GM12878 (cell line): ENCODE measurements around the gene MSL3B.

Experiments
- ATAC-seq: fragments of 200-7000 bp; cut with Tn5 transposase; 3 replicates; pipeline ENCODE4 v1.9.1; 2020; ENCODE audit warnings: mild to moderate bottlenecking, moderate library complexity
- BruUV-seq: library from RNA; stranded (reverse); fragments of 400-500 nt; replicated peaks from 2 replicates; lab custom pipeline; 2021; lab: Mats Ljungman, UMichigan
- CTCF ChIA-PET: fragments of 300-600 bp; sonication (Branson Sonifier 250); formaldehyde crosslinking; extraction: SDS; loops from one replicate; lab custom pipeline; 2021; ENCODE audit warnings: inconsistent platforms; lab: Yijun Ruan, JAX
- POLR2A ChIA-PET: fragments of 350-600 bp; formaldehyde crosslinking; extraction: SDS; loops from one replicate; lab custom pipeline; 2021; ENCODE audit warnings: inconsistent platforms; lab: Charles Lee
- RAD21 ChIA-PET: fragments of 300-600 bp; sonication (Branson Sonifier 250); formaldehyde crosslinking; loops from one replicate; lab custom pipeline; 2023; ENCODE audit warnings: antibody characterized with exemption; ENCODE audit not compliant: unreplicated experiment; lab: Charles Lee
- SMC1A ChIA-PET: fragments of 300-600 bp; sonication (Branson Sonifier 250); formaldehyde crosslinking; loops from one replicate; lab custom pipeline; 2023; ENCODE audit not compliant: unreplicated experiment, uncharacterized antibody; lab: Charles Lee
- DNase-seq: peaks from one replicate; pipeline ENCODE4 v3.0.0-alpha.2; 2011; ENCODE audit warnings: low read depth, low spot score
- FAIRE-seq: peaks from 3 replicates; lab custom pipeline; 2011; peaks lifted over from hg19 to GRCh38; lab: Jason Lieb, UNC
- H2AFZ ChIP-seq: 2 replicates; pipeline ENCODE4 v1.6.0; 2011; ENCODE audit warnings: low read depth, low read length, control low read depth; ENCODE audit not compliant: control insufficient read depth
- H3K27ac ChIP-seq: 2 replicates; pipeline ENCODE4 v1.5.1; 2011; ENCODE audit warnings: control low read depth; ENCODE audit not compliant: control insufficient read depth, insufficient read depth
- H3K27me3 ChIP-seq, 2 experiments: replicated peaks in 1 of 2; 2 replicates each; pipeline versions ENCODE4 v1.6.0 to v1.6.1; 2011; ENCODE audit warnings: low read length in 1 of 2; ENCODE audit not compliant: control insufficient read depth in 2 of 2, insufficient read depth in 2 of 2
- H3K36me3 ChIP-seq, 2 experiments: 2 replicates each; pipeline ENCODE4 v1.5.1; 2011; ENCODE audit warnings: low read length in 1 of 2; ENCODE audit not compliant: control insufficient read depth in 2 of 2, insufficient read depth in 2 of 2
- H3K4me1 ChIP-seq: 2 replicates; pipeline ENCODE4 v1.6.1; 2011; ENCODE audit warnings: mild to moderate bottlenecking, low read length, moderate library complexity, mixed read lengths; ENCODE audit not compliant: control insufficient read depth, insufficient read depth
- H3K4me2 ChIP-seq: 2 replicates; pipeline ENCODE4 v1.6.0; 2011; ENCODE audit warnings: control low read depth; ENCODE audit not compliant: control insufficient read depth, insufficient read depth
- H3K4me3 ChIP-seq: fragments of 200-600 bp; sonication (generic); 2 replicates; pipeline ENCODE4 v1.5.1; 2016
- H3K79me2 ChIP-seq: 2 replicates; pipeline ENCODE4 v1.6.0; 2011; ENCODE audit warnings: low read length; ENCODE audit not compliant: control insufficient read depth, insufficient read depth
- H3K9ac ChIP-seq: 2 replicates; pipeline ENCODE4 v1.8.0; 2011; ENCODE audit warnings: low read length, control low read depth, mixed read lengths; ENCODE audit not compliant: control insufficient read depth, insufficient read depth
- H3K9me3 ChIP-seq: replicated peaks from 3 replicates; pipeline ENCODE4 v1.5.1; 2011; ENCODE audit warnings: mild to moderate bottlenecking, low read length; ENCODE audit not compliant: control insufficient read depth, insufficient read depth
- H4K20me1 ChIP-seq: 2 replicates; pipeline ENCODE4 v1.6.0; 2011; ENCODE audit not compliant: control insufficient read depth, insufficient read depth
- CBX3 ChIP-seq: fragments of 200-600 bp; sonication (generic); IDR thresholded peaks from 2 replicates; pipeline ENCODE4 v1.6.1; 2016; ENCODE audit warnings: low read depth, borderline replicate concordance
- CHD4 ChIP-seq: fragments of 200-600 bp; sonication (generic); IDR thresholded peaks from 2 replicates; pipeline ENCODE4 v1.6.1; 2016; ENCODE audit warnings: mild to moderate bottlenecking
- GATAD2B ChIP-seq: fragments of 450-650 bp; conservative IDR thresholded peaks from 2 replicates; pipeline ENCODE4 v1.6.1; 2017; ENCODE audit warnings: low read depth, mild to moderate bottlenecking, moderate library complexity
- IKZF2 ChIP-seq, 2 experiments: fragments of 450-650 bp; IDR thresholded peaks; 2 replicates each; pipeline ENCODE4 v1.6.1; 2017; ENCODE audit warnings: mild to moderate bottlenecking in 2 of 2, moderate library complexity in 2 of 2
- IRF4 ChIP-seq: IDR thresholded peaks from 2 replicates; pipeline ENCODE4 v1.6.1; 2011; ENCODE audit warnings: low read depth, low read length
- NR2C1 ChIP-seq: fragments of 450-650 bp; IDR thresholded peaks from 2 replicates; pipeline ENCODE4 v1.6.1; 2017; ENCODE audit warnings: antibody characterized with exemption, mild to moderate bottlenecking, moderate library complexity
- PAX8 ChIP-seq: fragments of 450-650 bp; IDR thresholded peaks from 2 replicates; pipeline ENCODE4 v1.6.1; 2017; ENCODE audit warnings: mild to moderate bottlenecking, moderate library complexity
- POLR2A ChIP-seq: IDR thresholded peaks from 2 replicates; pipeline ENCODE4 v1.6.1; 2011; ENCODE audit warnings: low read depth, mild to moderate bottlenecking, low read length
- RB1 ChIP-seq: fragments of 450-650 bp; formaldehyde crosslinking; IDR thresholded peaks from 2 replicates; pipeline ENCODE4 v1.6.1; 2017; ENCODE audit warnings: mild to moderate bottlenecking, borderline replicate concordance
- SMC3 ChIP-seq: IDR thresholded peaks from 2 replicates; pipeline ENCODE4 v1.6.1; 2011; ENCODE audit warnings: low read length, improper control_type of control experiment, borderline replicate concordance
- YY1 ChIP-seq: IDR thresholded peaks from 2 replicates; pipeline ENCODE4 v1.6.1; 2011; ENCODE audit warnings: low read depth, mild to moderate bottlenecking, low read length
- ZNF24 ChIP-seq: fragments of 450-650 bp; IDR thresholded peaks from 2 replicates; pipeline ENCODE4 v1.6.1; 2017; ENCODE audit warnings: antibody characterized with exemption, mild to moderate bottlenecking
- ZNF274 ChIP-seq: IDR thresholded peaks from one replicate; pipeline ENCODE4 v1.8.0; 2011; ENCODE audit not compliant: insufficient read length, insufficient read depth
- ZNF384 ChIP-seq: IDR thresholded peaks from 2 replicates; pipeline ENCODE4 v1.6.1; 2012; ENCODE audit warnings: low read depth, mild to moderate bottlenecking, low read length, improper control_type of control experiment, borderline replicate concordance
- WGBS: methylation state at CpG from one replicate; pipeline ENCODE4 v1.1.6; 2016; ENCODE audit warnings: low lambda C conversion rate; ENCODE audit not compliant: insufficient replicate concordance, insufficient coverage; ENCODE audit errors: missing lambda C conversion rate; 5-methylcytosine and 5-hydroxymethylcytosine counted together
- in situ Hi-C: fragments of 300-500 bp; cut with MboI; formaldehyde crosslinking; loops from 9 replicates; pipeline ENCODE4 v1.14.3; 2018; ENCODE audit warnings: mixed read lengths
- intact Hi-C: fragments of 100-400 bp; cut with micrococcal nuclease; formaldehyde crosslinking; loops from one replicate; pipeline ENCODE4 v1.14.2; 2022; ENCODE audit not compliant: unreplicated experiment
- TF ChIP-seq, protein P1 (sequence below): IDR thresholded peaks from 2 replicates; pipeline ENCODE4 v1.6.1; 2011; ENCODE audit warnings: low read depth, mild to moderate bottlenecking, low read length, moderate library complexity, borderline replicate concordance; ENCODE audit errors: extremely low read depth
- TF ChIP-seq, protein P2 (sequence below): fragments of 450-650 bp; IDR thresholded peaks from 2 replicates; pipeline ENCODE4 v1.6.1; 2017; ENCODE audit warnings: antibody characterized with exemption, mild to moderate bottlenecking, moderate library complexity
- TF ChIP-seq, protein P3 (sequence below): fragments of 450-650 bp; IDR thresholded peaks from 2 replicates; pipeline ENCODE4 v1.6.1; 2017; ENCODE audit warnings: mild to moderate bottlenecking, moderate library complexity

The MSL3B gene

DNA sequence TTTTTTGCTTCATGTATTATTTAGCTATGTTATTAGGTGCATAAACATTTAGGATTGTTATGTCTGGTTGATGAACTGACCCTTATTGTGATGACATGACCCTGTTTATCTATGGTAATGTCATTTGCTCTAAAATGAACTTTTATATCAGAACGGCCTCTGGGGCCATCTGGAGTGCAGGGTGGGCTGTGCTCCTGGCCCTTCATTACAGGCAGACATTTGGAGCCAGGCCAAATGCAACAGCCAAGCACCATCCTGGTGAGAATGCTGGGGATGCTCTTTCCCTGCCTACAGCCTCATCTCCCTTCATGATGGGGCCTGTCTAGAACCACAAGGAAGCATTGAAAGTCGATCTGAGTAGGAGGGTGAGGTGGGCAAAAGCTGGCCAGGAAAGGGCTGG lies 51.9 kb downstream of the MSL3B start:
- CTCF ChIA-PET = no interaction called here
- in situ Hi-C loops = no loop called here

More for the DNA sequence above, 51.9 kb downstream of the MSL3B start:
- BruUV-seq = no TSS peak
- ChIA-PET SMC1A (no interaction called here), POLR2A (interaction anchor here (0.6 kb wide), 1 partner anchor 124 kb away, joined by 4 read pairs; no protein-coding TSS in a partner anchor), RAD21 (no interaction called here)
- no peaks in the 10 kb centered on the region; a peak in 3 of 4 replicates for H3K27me3 ChIP-seq
- FAIRE-seq (no peak), DNase-seq (no peak), ATAC-seq (no peak)
- H3K9me3 ChIP-seq = no peaks in the 10 kb centered on the region
- WGBS = 0% methylated on average over 2 of the region's 2 CpGs
- H3K4me2 ChIP-seq = no peak overlapping the region
- TF ChIP-seq CBX3 (no peak), CHD4 (no peak), PAX8 (no peak), RB1 (no peak), NR2C1 (no peak), IRF4 (no peak), IKZF2 (IDR thresholded peaks at IDR 0.05) (no peak), ZNF274 (no peak), GATAD2B (no peak), POLR2A (no peak), ZNF24 (no peak), SMC3 (no peak), ZNF384 (no peak), YY1 (no peak)
- TF ChIP-seq, protein P1, sequence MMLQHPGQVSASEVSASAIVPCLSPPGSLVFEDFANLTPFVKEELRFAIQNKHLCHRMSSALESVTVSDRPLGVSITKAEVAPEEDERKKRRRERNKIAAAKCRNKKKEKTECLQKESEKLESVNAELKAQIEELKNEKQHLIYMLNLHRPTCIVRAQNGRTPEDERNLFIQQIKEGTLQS = no peak
- TF ChIP-seq, protein P2, sequence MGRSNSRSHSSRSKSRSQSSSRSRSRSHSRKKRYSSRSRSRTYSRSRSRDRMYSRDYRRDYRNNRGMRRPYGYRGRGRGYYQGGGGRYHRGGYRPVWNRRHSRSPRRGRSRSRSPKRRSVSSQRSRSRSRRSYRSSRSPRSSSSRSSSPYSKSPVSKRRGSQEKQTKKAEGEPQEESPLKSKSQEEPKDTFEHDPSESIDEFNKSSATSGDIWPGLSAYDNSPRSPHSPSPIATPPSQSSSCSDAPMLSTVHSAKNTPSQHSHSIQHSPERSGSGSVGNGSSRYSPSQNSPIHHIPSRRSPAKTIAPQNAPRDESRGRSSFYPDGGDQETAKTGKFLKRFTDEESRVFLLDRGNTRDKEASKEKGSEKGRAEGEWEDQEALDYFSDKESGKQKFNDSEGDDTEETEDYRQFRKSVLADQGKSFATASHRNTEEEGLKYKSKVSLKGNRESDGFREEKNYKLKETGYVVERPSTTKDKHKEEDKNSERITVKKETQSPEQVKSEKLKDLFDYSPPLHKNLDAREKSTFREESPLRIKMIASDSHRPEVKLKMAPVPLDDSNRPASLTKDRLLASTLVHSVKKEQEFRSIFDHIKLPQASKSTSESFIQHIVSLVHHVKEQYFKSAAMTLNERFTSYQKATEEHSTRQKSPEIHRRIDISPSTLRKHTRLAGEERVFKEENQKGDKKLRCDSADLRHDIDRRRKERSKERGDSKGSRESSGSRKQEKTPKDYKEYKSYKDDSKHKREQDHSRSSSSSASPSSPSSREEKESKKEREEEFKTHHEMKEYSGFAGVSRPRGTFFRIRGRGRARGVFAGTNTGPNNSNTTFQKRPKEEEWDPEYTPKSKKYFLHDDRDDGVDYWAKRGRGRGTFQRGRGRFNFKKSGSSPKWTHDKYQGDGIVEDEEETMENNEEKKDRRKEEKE = no peak
- TF ChIP-seq, protein P3, sequence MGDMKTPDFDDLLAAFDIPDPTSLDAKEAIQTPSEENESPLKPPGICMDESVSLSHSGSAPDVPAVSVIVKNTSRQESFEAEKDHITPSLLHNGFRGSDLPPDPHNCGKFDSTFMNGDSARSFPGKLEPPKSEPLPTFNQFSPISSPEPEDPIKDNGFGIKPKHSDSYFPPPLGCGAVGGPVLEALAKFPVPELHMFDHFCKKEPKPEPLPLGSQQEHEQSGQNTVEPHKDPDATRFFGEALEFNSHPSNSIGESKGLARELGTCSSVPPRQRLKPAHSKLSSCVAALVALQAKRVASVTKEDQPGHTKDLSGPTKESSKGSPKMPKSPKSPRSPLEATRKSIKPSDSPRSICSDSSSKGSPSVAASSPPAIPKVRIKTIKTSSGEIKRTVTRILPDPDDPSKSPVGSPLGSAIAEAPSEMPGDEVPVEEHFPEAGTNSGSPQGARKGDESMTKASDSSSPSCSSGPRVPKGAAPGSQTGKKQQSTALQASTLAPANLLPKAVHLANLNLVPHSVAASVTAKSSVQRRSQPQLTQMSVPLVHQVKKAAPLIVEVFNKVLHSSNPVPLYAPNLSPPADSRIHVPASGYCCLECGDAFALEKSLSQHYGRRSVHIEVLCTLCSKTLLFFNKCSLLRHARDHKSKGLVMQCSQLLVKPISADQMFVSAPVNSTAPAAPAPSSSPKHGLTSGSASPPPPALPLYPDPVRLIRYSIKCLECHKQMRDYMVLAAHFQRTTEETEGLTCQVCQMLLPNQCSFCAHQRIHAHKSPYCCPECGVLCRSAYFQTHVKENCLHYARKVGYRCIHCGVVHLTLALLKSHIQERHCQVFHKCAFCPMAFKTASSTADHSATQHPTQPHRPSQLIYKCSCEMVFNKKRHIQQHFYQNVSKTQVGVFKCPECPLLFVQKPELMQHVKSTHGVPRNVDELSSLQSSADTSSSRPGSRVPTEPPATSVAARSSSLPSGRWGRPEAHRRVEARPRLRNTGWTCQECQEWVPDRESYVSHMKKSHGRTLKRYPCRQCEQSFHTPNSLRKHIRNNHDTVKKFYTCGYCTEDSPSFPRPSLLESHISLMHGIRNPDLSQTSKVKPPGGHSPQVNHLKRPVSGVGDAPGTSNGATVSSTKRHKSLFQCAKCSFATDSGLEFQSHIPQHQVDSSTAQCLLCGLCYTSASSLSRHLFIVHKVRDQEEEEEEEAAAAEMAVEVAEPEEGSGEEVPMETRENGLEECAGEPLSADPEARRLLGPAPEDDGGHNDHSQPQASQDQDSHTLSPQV = no peak
- no peaks in the 10 kb centered on the region for H3K79me2 ChIP-seq
- intact Hi-C loops = no loop called here
- no peaks in the 10 kb centered on the region for H3K36me3 ChIP-seq
- H3K9ac ChIP-seq = no peak overlapping the region
- H4K20me1 ChIP-seq = no peaks in the 10 kb centered on the region
- no peak overlapping the region for H3K4me3 ChIP-seq
- no peak overlapping the region for H3K27ac ChIP-seq
- H2AFZ ChIP-seq = no peak overlapping the region
- H3K4me1 ChIP-seq = no peaks in the 10 kb centered on the region
